Spleen (tissue), 11 donors: ENCODE measurements around the gene U2AF2. TPM values are rescaled to one million over a fixed set of nuclear protein-coding genes. Genes with fewer than 3 reads are reported as not detected.
A peak's percentile ranks its signal among the peaks of the same experiment; 100 is the strongest.

Source experiments
- DNase-seq: peaks from one replicate; pipeline ENCODE4 v3.0.0-alpha.2; 2020
- H3K27ac ChIP-seq, 8 donors: fragments of 200-600 bp; sonication (generic) in 7 of 8; 1 replicate in 4 of 8; 2 replicates in 4 of 8; pipeline versions ENCODE4 v1.5.0 to v1.8.0; 2016 to 2021; ENCODE audit warnings: inconsistent platforms in 4 of 8, mild to moderate bottlenecking in 4 of 8, moderate library complexity in 1 of 8
- H3K27me3 ChIP-seq, 7 donors: fragments of 200-600 bp; sonication (generic) in 6 of 7; replicated peaks in 1 of 7; 1 replicate in 4 of 7; 2 replicates in 3 of 7; pipeline versions ENCODE4 v1.5.0 to v1.8.0; 2016 to 2021; ENCODE audit warnings: inconsistent platforms in 3 of 7, mild to moderate bottlenecking in 1 of 7
- H3K36me3 ChIP-seq, 6 donors: fragments of 200-600 bp; sonication (generic) in 5 of 6; 1 replicate in 4 of 6; 2 replicates in 2 of 6; pipeline versions ENCODE4 v1.5.0 to v1.8.0; 2016 to 2021; ENCODE audit warnings: inconsistent platforms in 2 of 6
- H3K4me1 ChIP-seq, 6 donors: fragments of 200-600 bp; sonication (generic) in 5 of 6; 1 replicate in 3 of 6; 2 replicates in 3 of 6; pipeline versions ENCODE4 v1.5.0 to v1.8.0; 2016 to 2021; ENCODE audit warnings: inconsistent platforms in 3 of 6
- H3K4me3 ChIP-seq, 8 donors: fragments of 200-600 bp; sonication (generic) in 7 of 8; 1 replicate in 4 of 8; 2 replicates in 4 of 8; pipeline versions ENCODE4 v1.5.0 to v1.8.0; 2016 to 2021; ENCODE audit warnings: inconsistent platforms in 4 of 8, mild to moderate bottlenecking in 4 of 8, moderate library complexity in 2 of 8
- H3K9me3 ChIP-seq, 8 donors: fragments of 200-600 bp; sonication (generic) in 7 of 8; 1 replicate in 4 of 8; 2 replicates in 4 of 8; pipeline versions ENCODE4 v1.5.0 to v1.8.0; 2016 to 2021; ENCODE audit warnings: inconsistent platforms in 4 of 8
- CTCF ChIP-seq, 11 experiments: fragments of 200-600 bp in 7 of 11; fragments of 450-650 bp in 4 of 11; sonication (generic) in 4 of 11; IDR thresholded peaks in 8 of 11; conservative IDR thresholded peaks in 3 of 11; 1 replicate in 7 of 11; 2 replicates in 4 of 11; pipeline versions ENCODE4 v1.4.0 to v1.8.0; 2016 to 2021; ENCODE audit warnings: antibody characterized with exemption in 11 of 11, inconsistent platforms in 4 of 11, mild to moderate bottlenecking in 1 of 11
- POLR2A ChIP-seq, 3 donors: fragments of 450-650 bp; IDR thresholded peaks; one replicate each; pipeline ENCODE4 v1.5.1; 2017; ENCODE audit warnings: antibody characterized with exemption in 3 of 3, mild to moderate bottlenecking in 1 of 3
- POLR2AphosphoS5 ChIP-seq, 3 donors: sonication (generic); formaldehyde crosslinking; IDR thresholded peaks; one replicate each; pipeline ENCODE4 v1.5.1; 2017; ENCODE audit warnings: antibody characterized with exemption in 3 of 3
- WGBS, 5 donors: extraction: QIAGEN DNeasy Blood & Tissue Kit in 3 of 5; methylation state at CpG; one replicate each; pipeline versions ENCODE4 v1.1.5 to v1.1.7; 2013 to 2018; 5-methylcytosine and 5-hydroxymethylcytosine counted together
- intact Hi-C: fragments of 100-400 bp; cut with DNase I; formaldehyde crosslinking; loops from one replicate; pipeline ENCODE4 v1.15.0; 2023; ENCODE audit warnings: low total_unique reads
- polyA plus RNA-seq, 3 donors: library from polyadenylated mRNA; stranded (reverse); fragments of 200-250 nt; gene quantifications; one replicate each; pipeline ENCODE4 v1.2.1, GENCODE V29; 2013
- total RNA-seq, 7 donors: library from RNA; depleted of rRNA in 3 of 7; stranded (reverse); fragments of >200 nt in 3 of 7; fragmentation: NEBNext Ultra II Directional in 4 of 7; extraction: Animal tissue kit (Norgen Biotek cat#: 25700) in 4 of 7; gene quantifications; one replicate each; pipeline versions ENCODE4 v1.1.0 to v1.2.1, GENCODE V29; 2016 to 2021
- donor health status: healthy with polysubstance abuse.
- donor health status: DM: no; HTN: no; CAD: no; lungs with moderate emphysema.
- donor health status: DM: no; HTN: no; CAD: no.
- donor health status: Bipolar disorder and iron deficiency.
- donor health status: healthy.
- donor health status: DM: no; HTN: no; CAD: no.
- donor health status: DM: yes; HTN: yes; CAD: no.

U2AF2 gene
- total and polyA plus RNA-seq, 10 donors, result 67.2 to 218 (median 171) TPM

GRCh38 chr19:55670280-55671053, 15.6 kb downstream of the U2AF2 start:
- 69 to 84% (median 76%) methylated on average over 21 to 23 of the region's 23 CpGs for WGBS, 5 donors
- H3K27ac ChIP-seq, result peak overlapping the region in 1 of 8 donors; percentile 38
- TF ChIP-seq POLR2A (IDR thresholded peaks at IDR 0.05), result no peak
- TF ChIP-seq POLR2AphosphoS5 (IDR thresholded peaks at IDR 0.05), result peak in 1 of 3 donors; percentile 60
- intact Hi-C loops, result no loop called here
- peaks cover 6 to 91% (median 76%) of the 10 kb centered on the region in 6 donors for H3K36me3 ChIP-seq
- no peaks in the 10 kb centered on the region for H3K27me3 ChIP-seq
- H3K4me3 ChIP-seq, result no peak overlapping the region
- peaks cover 13 to 96% (median 56%) of the 10 kb centered on the region in 6 donors for H3K4me1 ChIP-seq
- DNase-seq, result peak; percentile 89
- H3K9me3 ChIP-seq, result no peaks in the 10 kb centered on the region

GRCh38 chr19:55671054-55671378, 16.2 kb downstream of the U2AF2 start:
- no peak for TF ChIP-seq POLR2A (IDR thresholded peaks at IDR 0.05)
- TF ChIP-seq POLR2AphosphoS5 (IDR thresholded peaks at IDR 0.05), result no peak
- no peak for TF ChIP-seq CTCF (IDR thresholded peaks at IDR 0.05 in 8 of 11, conservative IDR thresholded peaks at IDR 0.05 in 3 of 11)

GRCh38 chr19:55672418-55672817, 17.6 kb downstream of the U2AF2 start:
- Histone ChIP-seq H3K27me3 (no peaks in the 10 kb centered on the region), H3K4me3 (no peak overlapping the region), H3K27ac (no peak overlapping the region), H3K36me3 (peaks cover 0 to 79% (median 59%) of the 10 kb centered on the region in 6 donors), H3K4me1 (peaks cover 30 to 96% (median 66%) of the 10 kb centered on the region in 6 donors), H3K9me3 (no peaks in the 10 kb centered on the region)
- intact Hi-C loops, result no loop called here
- 82 to 94% (median 89%) methylated on average over 5 of the region's 5 CpGs for WGBS, 5 donors
- TF ChIP-seq CTCF (IDR thresholded peaks at IDR 0.05 in 8 of 11, conservative IDR thresholded peaks at IDR 0.05 in 3 of 11) (no peak), POLR2A (IDR thresholded peaks at IDR 0.05) (no peak)
- DNase-seq, result no peak

More at GRCh38 chr19:55671054-55671378, 16.2 kb downstream of the U2AF2 start:
- DNase-seq, result no peak
- H3K27me3 ChIP-seq, result no peaks in the 10 kb centered on the region
- H3K36me3 ChIP-seq, result peaks cover 6 to 85% (median 70%) of the 10 kb centered on the region in 6 donors
- H3K4me1 ChIP-seq, result peaks cover 16 to 96% (median 60%) of the 10 kb centered on the region in 6 donors
- no peaks in the 10 kb centered on the region for H3K9me3 ChIP-seq
- WGBS, 5 donors, result 69 to 87% (median 69%) methylated on average over 2 of the region's 2 CpGs
- intact Hi-C loops, result no loop called here
- no peak overlapping the region for H3K4me3 ChIP-seq
- peak overlapping the region in 2 of 8 donors; percentile 2 to 38 for H3K27ac ChIP-seq

GRCh38 chr19:55673465-55673864, 18.6 kb downstream of the U2AF2 start:
- Histone ChIP-seq H3K27ac (peak overlapping the region in 2 of 8 donors; percentile 98 to 99), H3K4me3 (no peak overlapping the region), H3K36me3 (peaks cover 0 to 79% (median 53%) of the 10 kb centered on the region in 6 donors), H3K4me1 (peaks cover 41 to 96% (median 69%) of the 10 kb centered on the region in 6 donors), H3K9me3 (no peaks in the 10 kb centered on the region), H3K27me3 (no peaks in the 10 kb centered on the region)
- intact Hi-C loops, result no loop called here
- no peak for DNase-seq
- 78 to 84% (median 80%) methylated on average over 9 of the region's 9 CpGs for WGBS, 5 donors
- TF ChIP-seq POLR2AphosphoS5 (IDR thresholded peaks at IDR 0.05) (peak in 1 of 3 donors; percentile 24), POLR2A (IDR thresholded peaks at IDR 0.05) (no peak)

- Histone ChIP-seq H3K4me1 (peaks cover 45 to 96% (median 71%) of the 10 kb centered on the region in 6 donors), H3K4me3 (peak overlapping the region in 1 of 8 donors; percentile 94), H3K27me3 (no peaks in the 10 kb centered on the region), H3K36me3 (peaks cover 0 to 79% (median 53%) of the 10 kb centered on the region in 6 donors), H3K27ac (peak overlapping the region in 3 of 8 donors; percentile 96 to 99 (median 98)), H3K9me3 (no peaks in the 10 kb centered on the region)
- DNase-seq, result no peak
- TF ChIP-seq POLR2AphosphoS5 (IDR thresholded peaks at IDR 0.05) (no peak), POLR2A (IDR thresholded peaks at IDR 0.05) (no peak), CTCF (IDR thresholded peaks at IDR 0.05 in 8 of 11, conservative IDR thresholded peaks at IDR 0.05 in 3 of 11) (no peak)
- WGBS, 5 donors, result 72 to 93% (median 85%) methylated on average over 10 to 15 of the region's 15 CpGs
- intact Hi-C loops, result no loop called here
Observed at GRCh38 chr19:55673889-55674288, 19.1 kb downstream of the U2AF2 start.
